Epithelial cell of esophagus (primary cell): Measurements from ENCODE around the gene ARHGEF2.

Experiments
- DNase-seq: peaks from one replicate; pipeline ENCODE4 v3.0.0; 2010; ENCODE audit warnings: low read depth
- H3K4me3 ChIP-seq: 2 replicates; pipeline ENCODE4 v1.5.1; 2011; ENCODE audit warnings: mild to moderate bottlenecking, low read length, control low read depth
- CTCF ChIP-seq: IDR thresholded peaks from 2 replicates; pipeline ENCODE4 v1.5.1; 2011; ENCODE audit warnings: low read depth, mild to moderate bottlenecking, low read length, control low read depth, inconsistent platforms; ENCODE audit not compliant: insufficient read depth; ENCODE audit errors: missing control alignments

Gene ARHGEF2

GRCh38 chr1:155957411-155957915 lies 20.9 kb downstream of the ARHGEF2 start:
- no peak overlapping the region for H3K4me3 ChIP-seq
- no peak for DNase-seq
- TF ChIP-seq CTCF = no peak

- no peak overlapping the region for H3K4me3 ChIP-seq
- no peak for TF ChIP-seq CTCF
- no peak for DNase-seq
These were observed 23.7 kb downstream of the ARHGEF2 start for GRCh38 chr1:155954645-155955044.

- no peak for TF ChIP-seq CTCF
- DNase-seq = no peak
- H3K4me3 ChIP-seq = no peak overlapping the region
These were observed 25.8 kb downstream of the ARHGEF2 start for GRCh38 chr1:155952505-155952890.

- DNase-seq = no peak
- TF ChIP-seq CTCF = no peak
- no peak overlapping the region for H3K4me3 ChIP-seq
These were observed 26.4 kb downstream of the ARHGEF2 start for GRCh38 chr1:155951753-155952504.

- TF ChIP-seq CTCF = no peak
- no peak for DNase-seq
- no peak overlapping the region for H3K4me3 ChIP-seq
These were observed 27.5 kb downstream of the ARHGEF2 start for GRCh38 chr1:155950829-155951228.

- no peak overlapping the region for H3K4me3 ChIP-seq
- TF ChIP-seq CTCF = no peak
- DNase-seq = no peak
These were observed 30.6 kb downstream of the ARHGEF2 start for GRCh38 chr1:155947741-155948140.

GRCh38 chr1:155947292-155947691 lies 31.1 kb downstream of the ARHGEF2 start:
- no peak overlapping the region for H3K4me3 ChIP-seq

More at GRCh38 chr1:155947292-155947691, 31.1 kb downstream of the ARHGEF2 start:
- no peak for DNase-seq
- TF ChIP-seq CTCF = no peak
